MCF 10A (cell line): Measurements from ENCODE around the gene ARHGEF19. TPM values are rescaled to one million over a fixed set of nuclear protein-coding genes. Genes with fewer than 3 reads are reported as not detected.

ENCODE experiments used
- BruUV-seq: library from RNA; stranded (reverse); fragments of 400-500 nt; replicated peaks from 2 replicates; lab custom pipeline; 2021; lab: Mats Ljungman, UMichigan
- CTCF ChIA-PET: fragments of 300-600 bp; sonication (Branson Sonifier 250); formaldehyde crosslinking; extraction: SDS; loops from one replicate; lab custom pipeline; 2021; ENCODE audit warnings: antibody characterized with exemption, inconsistent platforms; lab: Yijun Ruan, JAX
- POLR2A ChIA-PET: fragments of 300-600, 350-650 bp; sonication (Branson Sonifier 250); formaldehyde crosslinking; extraction: SDS; loops from one replicate; lab custom pipeline; 2020; ENCODE audit warnings: antibody characterized with exemption, inconsistent platforms; lab: Yijun Ruan, JAX
- DNase-seq: peaks from one replicate; pipeline ENCODE4 v3.0.0-alpha.2; 2018; ENCODE audit not compliant: unreplicated experiment
- H3K27ac Mint-ChIP-seq: one replicate; pipeline ENCODE4 v1.8.0; 2022; ENCODE audit warnings: mild to moderate bottlenecking, low read depth, mixed read lengths; ENCODE audit not compliant: unreplicated experiment
- H3K27me3 Mint-ChIP-seq: one replicate; pipeline ENCODE4 v1.8.0; 2022; ENCODE audit warnings: mixed read lengths; ENCODE audit not compliant: insufficient read depth, unreplicated experiment
- H3K36me3 Mint-ChIP-seq: one replicate; pipeline ENCODE4 v1.8.0; 2022; ENCODE audit warnings: mild to moderate bottlenecking, moderate library complexity, mixed read lengths; ENCODE audit not compliant: insufficient read depth, unreplicated experiment
- H3K4me1 Mint-ChIP-seq: one replicate; pipeline ENCODE4 v1.8.0; 2022; ENCODE audit warnings: mixed read lengths; ENCODE audit not compliant: insufficient read depth, unreplicated experiment
- H3K4me3 Mint-ChIP-seq: one replicate; pipeline ENCODE4 v1.8.0; 2022; ENCODE audit warnings: mild to moderate bottlenecking, moderate library complexity, mixed read lengths; ENCODE audit not compliant: unreplicated experiment
- H3K9me3 Mint-ChIP-seq: one replicate; pipeline ENCODE4 v1.8.0; 2022; ENCODE audit warnings: mixed read lengths; ENCODE audit not compliant: unreplicated experiment
- intact Hi-C: fragments of 100-400 bp; cut with micrococcal nuclease; formaldehyde crosslinking; loops from 2 replicates; pipeline ENCODE4 v1.14.1; 2022
- total RNA-seq: library from RNA; stranded (reverse); gene quantifications from 2 replicates; pipeline ENCODE4 v1.2.3, GENCODE V29; 2022
- TF ChIP-seq, protein P1 (sequence below): fragments of 200-600 bp; IDR thresholded peaks from one replicate; pipeline ENCODE4 v1.8.0; 2022; ENCODE audit warnings: antibody characterized with exemption, mild to moderate bottlenecking; ENCODE audit not compliant: unreplicated experiment

The ARHGEF19 gene
- total RNA-seq, 1 experiment from 2014 or later: 1.9 TPM

DNA sequence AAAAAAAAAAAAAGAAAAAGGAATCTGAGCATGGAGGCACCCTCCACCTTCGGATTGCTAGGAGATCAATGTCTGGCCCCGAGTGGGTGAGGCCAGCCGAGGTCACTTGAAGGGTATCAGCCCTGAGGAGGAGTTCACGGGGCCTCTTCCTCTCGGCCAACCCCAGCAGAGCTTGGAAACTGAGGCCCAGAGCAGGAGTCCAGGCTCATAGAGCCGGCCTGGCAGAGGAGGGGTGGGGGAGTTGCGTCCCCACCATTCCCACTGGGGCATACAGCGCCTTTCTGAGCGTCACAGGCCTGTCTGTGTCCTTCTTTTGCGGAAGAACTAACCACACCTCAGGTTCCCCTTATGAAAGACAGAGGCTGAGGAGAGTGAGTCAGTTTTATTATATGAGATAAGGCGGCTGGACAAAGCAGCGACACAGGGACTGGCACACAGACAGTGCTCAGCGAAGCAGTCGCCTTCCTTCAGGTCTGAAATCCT is 39.4 kb downstream of the ARHGEF19 start:
- POLR2A ChIA-PET: interaction anchor here (0.6 to 5.6 kb wide), 14 partner anchors 9 to 723 kb away, joined by 3 to 66 read pairs (median 4); partner anchors contain the start of gene EPHA2
- peak overlapping the region; percentile 59 for H3K4me3 Mint-ChIP-seq
- CTCF ChIA-PET: interaction anchor here (1.0 kb wide), 1 partner anchor 13 kb away, joined by 3 read pairs; no protein-coding TSS in a partner anchor
- TF ChIP-seq, protein P1, sequence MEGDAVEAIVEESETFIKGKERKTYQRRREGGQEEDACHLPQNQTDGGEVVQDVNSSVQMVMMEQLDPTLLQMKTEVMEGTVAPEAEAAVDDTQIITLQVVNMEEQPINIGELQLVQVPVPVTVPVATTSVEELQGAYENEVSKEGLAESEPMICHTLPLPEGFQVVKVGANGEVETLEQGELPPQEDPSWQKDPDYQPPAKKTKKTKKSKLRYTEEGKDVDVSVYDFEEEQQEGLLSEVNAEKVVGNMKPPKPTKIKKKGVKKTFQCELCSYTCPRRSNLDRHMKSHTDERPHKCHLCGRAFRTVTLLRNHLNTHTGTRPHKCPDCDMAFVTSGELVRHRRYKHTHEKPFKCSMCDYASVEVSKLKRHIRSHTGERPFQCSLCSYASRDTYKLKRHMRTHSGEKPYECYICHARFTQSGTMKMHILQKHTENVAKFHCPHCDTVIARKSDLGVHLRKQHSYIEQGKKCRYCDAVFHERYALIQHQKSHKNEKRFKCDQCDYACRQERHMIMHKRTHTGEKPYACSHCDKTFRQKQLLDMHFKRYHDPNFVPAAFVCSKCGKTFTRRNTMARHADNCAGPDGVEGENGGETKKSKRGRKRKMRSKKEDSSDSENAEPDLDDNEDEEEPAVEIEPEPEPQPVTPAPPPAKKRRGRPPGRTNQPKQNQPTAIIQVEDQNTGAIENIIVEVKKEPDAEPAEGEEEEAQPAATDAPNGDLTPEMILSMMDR: no peak
- peaks cover 41% of the 10 kb centered on the region for H3K4me1 Mint-ChIP-seq
- intact Hi-C loops: no loop called here
- peaks cover 6% of the 10 kb centered on the region for H3K36me3 Mint-ChIP-seq
- peak overlapping the region; percentile 99 for H3K27ac Mint-ChIP-seq
- no TSS peak for BruUV-seq
- H3K9me3 Mint-ChIP-seq: no peaks in the 10 kb centered on the region
- peak; percentile 74 for DNase-seq
- H3K27me3 Mint-ChIP-seq: no peaks in the 10 kb centered on the region

DNA sequence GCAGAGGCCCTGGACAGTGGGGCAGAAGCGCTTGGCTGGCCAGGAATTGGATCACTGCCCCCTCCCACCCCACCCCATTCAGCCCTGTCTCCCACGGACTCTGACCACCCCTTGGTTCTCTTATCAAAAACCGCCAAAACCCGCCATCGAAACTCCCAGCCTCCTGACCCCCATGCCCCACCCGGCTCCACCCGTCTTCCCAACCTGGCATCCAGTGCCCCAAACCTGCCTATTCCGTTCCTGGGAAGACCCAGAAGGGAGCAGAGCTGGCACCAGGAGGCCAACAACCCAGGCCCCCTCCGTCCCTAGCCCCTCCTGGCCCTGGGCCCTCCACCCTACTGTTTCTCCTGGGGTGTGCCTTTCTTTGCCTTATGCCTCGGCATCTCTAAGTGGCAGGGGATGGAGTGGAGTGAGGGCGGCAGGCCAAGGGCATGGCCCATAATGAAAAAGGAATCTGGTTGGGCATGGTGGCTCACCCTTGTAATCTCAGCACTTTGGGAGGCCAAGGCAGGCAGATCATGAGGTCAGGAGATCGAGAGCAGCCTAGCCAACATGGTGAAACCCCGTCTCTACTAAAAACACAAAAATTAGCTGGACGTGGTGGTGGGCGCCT is 40.1 kb downstream of the ARHGEF19 start:
- no peak for DNase-seq
- peak overlapping the region; percentile 99 for H3K27ac Mint-ChIP-seq
- BruUV-seq: no TSS peak
- H3K4me1 Mint-ChIP-seq: peaks cover 39% of the 10 kb centered on the region
- TF ChIP-seq, protein P1: no peak
- CTCF ChIA-PET: interaction anchor here (1.0 kb wide), 1 partner anchor 14 kb away, joined by 3 read pairs; no protein-coding TSS in a partner anchor
- H3K27me3 Mint-ChIP-seq: no peaks in the 10 kb centered on the region
- peaks cover 6% of the 10 kb centered on the region for H3K36me3 Mint-ChIP-seq
- intact Hi-C loops: no loop called here
- H3K9me3 Mint-ChIP-seq: no peaks in the 10 kb centered on the region
- peak overlapping the region; percentile 22 for H3K4me3 Mint-ChIP-seq
- POLR2A ChIA-PET: interaction anchor here (0.6 to 5.6 kb wide), 7 partner anchors 8 to 323 kb away, joined by 3 to 66 read pairs (median 20); partner anchors contain the start of gene EPHA2

DNA sequence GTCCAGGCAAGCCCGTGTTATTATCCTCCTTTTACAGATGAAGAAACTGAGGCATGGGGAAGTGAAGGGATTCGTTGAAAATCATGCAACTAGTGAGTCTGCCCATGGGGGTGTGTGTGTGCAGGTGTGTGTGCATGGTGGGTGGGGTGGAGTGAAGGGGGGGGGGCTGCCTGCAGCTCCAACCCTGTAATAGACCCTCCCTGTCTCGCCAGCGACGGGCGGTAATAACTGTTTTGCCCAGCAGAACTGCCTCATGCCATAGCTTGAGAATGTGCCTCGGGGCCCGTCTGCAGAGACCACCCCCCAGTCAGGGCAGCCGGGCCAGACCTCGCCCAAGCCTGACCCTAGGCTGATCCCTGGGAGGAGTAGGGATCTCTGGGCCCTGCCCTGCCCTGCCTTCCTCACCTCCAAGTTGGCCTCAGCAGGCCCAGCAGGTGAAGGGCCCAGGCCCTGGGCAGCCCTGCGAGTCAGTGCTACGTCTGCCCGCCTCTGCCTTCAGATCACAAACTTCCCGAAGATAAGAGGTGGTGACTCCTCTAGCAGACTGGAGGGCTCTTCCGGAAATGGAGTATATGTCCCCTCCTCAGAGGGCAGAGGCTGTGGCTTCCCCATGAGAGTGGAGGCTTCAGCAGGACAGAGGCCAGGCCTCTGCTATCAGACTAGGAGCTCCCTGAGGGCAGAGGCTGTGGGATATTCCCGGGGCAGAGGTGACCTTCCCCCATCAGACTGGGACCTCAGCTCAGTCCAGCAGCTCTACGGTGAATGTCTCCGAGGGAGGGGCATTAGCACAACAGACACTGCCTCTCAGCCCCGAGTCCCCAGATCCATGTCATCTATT is 40.9 kb downstream of the ARHGEF19 start:
- intact Hi-C loops: no loop called here
- Mint-ChIP-seq H3K27me3 (no peaks in the 10 kb centered on the region), H3K4me1 (peaks cover 31% of the 10 kb centered on the region), H3K4me3 (no peak overlapping the region), H3K36me3 (peaks cover 6% of the 10 kb centered on the region), H3K9me3 (no peaks in the 10 kb centered on the region), H3K27ac (no peak overlapping the region)
- TF ChIP-seq, protein P1: no peak
- no peak for DNase-seq
- no TSS peak for BruUV-seq
- ChIA-PET POLR2A (interaction anchor here (0.6 to 5.6 kb wide), 4 partner anchors 7 to 322 kb away, joined by 3 to 48 read pairs (median 13); partner anchors contain the start of gene EPHA2), CTCF (interaction anchor here (3.6 kb wide), 1 partner anchor 15 kb away, joined by 14 read pairs; the partner anchor contains the start of gene EPHA2)
